Measurements from ENCODE around the gene FGFR3. TPM values are rescaled to one million over a fixed set of nuclear protein-coding genes. Genes with fewer than 3 reads are reported as not detected.

Gene FGFR3
- total and polyA plus RNA-seq, 2 of the 8 experiments (the other 6 are each of a cell fraction or from before 2014, with no cell fraction given) = 9.0 to 19.5 TPM

- no peak overlapping the region for H3K4me3 ChIP-seq (ENCODE audit: extremely low read depth in 1 of 4, insufficient read depth in 2 of 4, low read depth in 3 of 4, low read length in 4 of 4)
- 89% methylated on average over 26 of the region's 27 CpGs; no CpG with 5 or more reads in 1 of the 2 experiments for WGBS, 2 experiments (ENCODE audit: extremely low coverage in 1 of 2, insufficient coverage in 1 of 2, insufficient read length in 1 of 2, insufficient replicate concordance in 2 of 2, low coverage in 1 of 2, low lambda C conversion rate in 2 of 2, missing lambda C conversion rate in 1 of 2)
- H2BK5ac ChIP-seq (ENCODE audit: low read depth, low read length) = no peak overlapping the region
- no peaks in the 10 kb centered on the region; a peak in 2 of 7 replicates for H3K27me3 ChIP-seq (replicated peaks in 1 of 4; ENCODE audit: control insufficient read depth in 3 of 4, extremely low read depth in 1 of 4, insufficient read depth in 3 of 4, low read length in 3 of 4)
- H4K8ac ChIP-seq (ENCODE audit: extremely low read depth, insufficient read depth, low read length) = no peak overlapping the region
- no peaks in the 10 kb centered on the region for H4K20me1 ChIP-seq (replicated peaks in 1 of 2; ENCODE audit: control insufficient read depth in 1 of 2, insufficient read depth in 2 of 2, low read length in 2 of 2)
- POLR2A ChIA-PET (ENCODE audit: partially characterized antibody) = interaction anchor here (0.8 to 2.2 kb wide), 6 partner anchors 8 to 39 kb away, joined by 3 to 7 read pairs (median 4); partner anchors contain the start of gene FGFR3
- no peak overlapping the region for H3K56ac ChIP-seq (replicated peaks; ENCODE audit: insufficient read length, low read depth, low read length)
- no peaks in the 10 kb centered on the region for H3K9me3 ChIP-seq (ENCODE audit: insufficient read depth in 2 of 2, low read depth in 1 of 2, low read length in 1 of 2)
- H3K9ac ChIP-seq (replicated peaks in 1 of 4; ENCODE audit: extremely low read depth in 1 of 4, low read depth in 3 of 4, low read length in 3 of 4) = no peak overlapping the region
- H3K23ac ChIP-seq (ENCODE audit: insufficient read length) = no peak overlapping the region
- DNase-seq (ENCODE audit: low read depth in 1 of 2, low spot score in 2 of 2) (no peak), FAIRE-seq (no peak)
- no peak overlapping the region for H2BK120ac ChIP-seq (replicated peaks; ENCODE audit: low read depth, low read length)
- no peak overlapping the region for H3K4ac ChIP-seq (replicated peaks; ENCODE audit: insufficient read length, low read depth, low read length)
- no peaks in the 10 kb centered on the region for H3K23me2 ChIP-seq (ENCODE audit: low read depth, low read length)
- no peak overlapping the region for H3K18ac ChIP-seq (ENCODE audit: extremely low read depth, low read length)
- H2BK15ac ChIP-seq (ENCODE audit: low read length) = peak overlapping the region; percentile 95
- H2AFZ ChIP-seq (ENCODE audit: low read length) = no peak overlapping the region
- H2BK20ac ChIP-seq (ENCODE audit: low read length) = 0 out of 2 replicates have a peak overlapping the region, but pooled peaks have one; percentile 32
- peak overlapping the region; percentile 30 for H4K91ac ChIP-seq (replicated peaks; ENCODE audit: insufficient read length, low read length)
- H4K5ac ChIP-seq (ENCODE audit: insufficient read length, low read depth, low read length) = no peak overlapping the region
- no peak overlapping the region for H3K4me2 ChIP-seq (ENCODE audit: insufficient read depth in 1 of 2, low read depth in 2 of 2, low read length in 2 of 2)
- no peaks in the 10 kb centered on the region for H3K79me2 ChIP-seq (ENCODE audit: control insufficient read depth in 1 of 2, insufficient read depth in 2 of 2, low read length in 2 of 2)
- H3K14ac ChIP-seq (ENCODE audit: insufficient read length) = no peak overlapping the region
- H2BK12ac ChIP-seq (ENCODE audit: low read depth, low read length) = peak overlapping the region; percentile 87; the same call in 1 of the 2 replicates
- H3K36me3 ChIP-seq (ENCODE audit: control insufficient read depth in 2 of 4, insufficient read depth in 4 of 4, low read length in 3 of 4) = no peaks in the 10 kb centered on the region
- H3K79me1 ChIP-seq (ENCODE audit: low read depth, low read length) = no peaks in the 10 kb centered on the region
- CTCF ChIA-PET (ENCODE audit: partially characterized antibody) = interaction anchor here (0.8 to 71.2 kb wide), 3 partner anchors 6 to 141 kb away, joined by 3 to 2507 read pairs (median 2507); partner anchors contain the start of gene FGFR3
- peaks cover 0 to 7% (median 3%) of the 10 kb centered on the region in 4 experiments; a peak in 4 of 7 replicates for H3K4me1 ChIP-seq (replicated peaks in 1 of 4; ENCODE audit: control insufficient read depth in 3 of 4, insufficient read depth in 4 of 4, low read length in 3 of 4)
- no peak overlapping the region for H3K27ac ChIP-seq (ENCODE audit: low read depth, low read length)
- H2AK5ac ChIP-seq (ENCODE audit: low read depth, low read length) = no peak overlapping the region
- TF ChIP-seq ATF2 (IDR thresholded peaks at IDR 0.05; ENCODE audit: low read length) = no peak
- no peak for TF ChIP-seq JUND (IDR thresholded peaks at IDR 0.05; ENCODE audit: low read length)
- no peak for TF ChIP-seq USF2 (IDR thresholded peaks at IDR 0.05; ENCODE audit: low read length)
- TF ChIP-seq BCL11A (IDR thresholded peaks at IDR 0.05; ENCODE audit: low read depth in 2 of 2, low read length in 2 of 2) = no peak
- no peak for TF ChIP-seq BACH1 (IDR thresholded peaks at IDR 0.05; ENCODE audit: low read length)
- no peak for TF ChIP-seq TCF12 (IDR thresholded peaks at IDR 0.05; ENCODE audit: low read depth, low read length)
- no peak for TF ChIP-seq CBX8 (IDR thresholded peaks at IDR 0.05; ENCODE audit: borderline replicate concordance, low read depth, low read length)
- TF ChIP-seq CTBP2 (IDR thresholded peaks at IDR 0.05; ENCODE audit: borderline replicate concordance, insufficient read depth, insufficient read length, low read length) = no peak
- TF ChIP-seq POU5F1 (IDR thresholded peaks at IDR 0.05; ENCODE audit: low read depth, low read length) = no peak
Observed at GRCh38 chr4:1758306-1759121, 34.6 kb upstream of the FGFR3 start.

Measured in H1 (cell line).